Stimulated activated CD8-positive, alpha-beta memory T cell treated with anti-CD3 and anti-CD28 coated beads, Interleukin-15, amount 100 ng/mL, for 4 hours (primary cell): Measurements from ENCODE around the gene NNT.
"Not testable (repeated sequence)": the region's sequence is repeated elsewhere in the genome, so short reads cannot be mapped to it uniquely, and the experiment has no call there.

Experiments
- DNase-seq, 2 donors: peaks; one replicate each; pipeline ENCODE4 v3.0.0-alpha.2; 2020; ENCODE audit warnings: low read depth in 2 of 2

Gene NNT

DNA sequence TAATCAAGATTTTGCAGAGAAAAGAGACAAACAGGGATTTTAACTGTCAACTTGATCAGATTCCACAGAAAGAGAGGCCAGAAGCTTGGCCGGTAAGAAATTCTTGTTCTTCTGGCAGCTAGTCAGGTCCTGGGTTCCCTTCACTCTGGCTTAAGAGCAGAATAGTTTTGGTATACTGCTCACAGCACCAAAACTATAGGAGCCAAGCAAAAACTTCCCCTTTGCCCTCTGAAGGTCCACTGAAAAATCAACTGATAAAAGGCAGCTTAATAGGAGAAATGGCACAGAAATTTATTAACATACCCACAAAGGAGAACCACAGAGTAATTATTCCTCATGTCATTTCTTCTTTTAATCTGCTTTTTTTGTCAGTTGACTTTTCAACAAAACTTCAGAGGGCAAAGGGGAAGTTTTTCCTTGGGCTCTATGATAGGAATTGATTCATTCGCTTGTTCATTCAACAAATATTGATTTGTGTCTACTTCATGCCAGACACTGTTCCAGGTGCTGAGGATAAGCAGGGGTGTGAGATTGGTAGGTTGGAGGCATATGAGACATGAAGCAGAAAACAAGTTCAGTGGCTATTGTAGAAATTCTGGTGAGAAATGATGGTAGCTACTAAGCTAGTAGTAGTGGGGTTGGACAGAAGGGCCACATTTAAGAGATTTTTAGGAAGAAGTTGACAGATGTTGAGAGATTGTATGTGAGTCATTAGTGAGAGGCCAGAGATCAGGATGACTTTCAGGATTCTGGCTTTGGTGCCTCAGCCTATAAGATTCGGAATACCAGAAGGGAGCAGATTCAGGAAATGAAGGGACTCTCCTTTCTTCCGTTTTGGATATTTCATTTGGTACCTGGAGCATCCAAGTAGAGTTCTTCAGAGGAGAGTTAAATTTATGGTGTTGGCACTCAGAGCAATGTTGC, 20.6 kb upstream of the NNT start:
- DNase-seq = no peak

DNA sequence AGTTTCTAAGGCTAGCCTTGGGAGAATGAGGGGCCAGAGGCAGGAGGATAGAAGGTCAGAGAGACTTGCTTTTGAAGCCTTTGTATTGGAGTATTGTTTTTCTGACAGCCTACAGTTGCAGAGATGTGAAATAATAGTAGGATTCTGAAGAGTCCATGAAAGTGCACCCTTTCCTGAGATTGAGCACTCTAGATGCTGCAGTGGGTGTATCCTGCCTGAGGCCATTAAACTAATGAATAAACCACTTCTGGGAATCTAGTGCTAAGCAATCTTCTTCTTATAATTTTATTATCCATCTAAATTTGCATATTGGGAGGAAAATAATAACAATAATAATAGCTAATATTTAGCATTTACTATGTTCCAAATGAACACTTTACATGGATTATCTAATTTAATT, 19.3 kb upstream of the NNT start:
- DNase-seq = no peak

DNA sequence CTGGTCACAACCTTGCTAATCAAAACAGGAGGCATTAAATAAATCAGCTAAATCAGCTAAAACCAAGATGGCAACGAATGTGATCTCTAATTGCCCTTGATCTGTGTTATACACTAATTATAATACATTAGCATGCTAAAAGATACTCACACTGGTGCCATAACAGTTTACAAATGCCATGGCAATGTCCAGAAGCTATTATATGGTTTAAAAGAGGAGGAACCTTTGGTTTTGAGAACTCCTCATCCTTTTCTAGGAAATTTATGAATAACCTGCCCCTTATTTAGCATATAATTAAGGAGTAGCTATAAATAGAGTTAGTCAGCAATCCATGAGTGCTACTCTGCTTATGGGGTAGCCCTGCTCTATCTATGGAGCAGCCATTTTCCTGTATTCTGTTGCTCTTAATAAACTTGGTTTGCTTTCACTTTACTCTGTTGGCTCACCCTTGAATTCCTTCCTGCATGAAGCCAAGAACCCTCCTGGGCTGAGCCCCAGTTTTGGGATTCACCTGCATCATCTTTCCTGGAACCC, 18.7 kb upstream of the NNT start:
- DNase-seq = no peak

DNA sequence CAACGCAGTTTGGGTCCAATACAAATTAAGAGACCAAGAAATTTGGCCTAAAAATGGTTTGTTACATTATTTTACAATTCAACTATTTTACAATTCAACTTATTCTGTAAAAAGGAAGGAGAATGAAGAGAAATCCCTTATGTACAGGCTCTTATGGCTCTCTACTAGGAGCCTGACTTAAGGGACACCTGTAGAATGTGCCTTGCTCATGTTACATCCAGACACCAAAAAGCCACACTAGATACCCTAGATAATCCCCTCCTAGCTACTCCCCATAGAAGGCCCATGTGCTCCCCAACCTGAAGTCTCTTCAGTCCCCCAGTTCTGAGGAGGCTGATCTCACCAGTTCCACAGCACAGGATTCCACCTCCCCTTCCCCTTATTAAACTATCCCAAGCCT, 14.1 kb upstream of the NNT start:
- DNase-seq = no peak

DNA sequence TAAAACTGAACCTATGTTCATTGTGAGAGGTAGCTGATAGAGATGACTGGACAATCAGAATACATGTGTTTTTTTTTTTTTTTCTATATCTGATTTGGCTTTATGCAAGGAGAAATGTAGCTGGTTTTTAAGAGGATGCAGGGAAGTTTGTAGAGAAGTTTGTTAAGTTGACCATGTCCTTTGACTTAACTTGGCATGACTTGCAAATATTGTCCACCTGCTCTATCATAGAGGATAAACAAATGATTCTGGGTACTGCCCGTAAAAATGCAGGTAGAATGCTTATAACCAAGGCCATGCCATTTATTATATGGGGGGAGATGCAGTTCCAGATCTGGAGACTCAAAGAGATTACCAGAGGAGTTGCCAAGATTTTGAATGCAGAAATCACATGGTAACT, 13.7 kb upstream of the NNT start:
- no peak for DNase-seq

DNA sequence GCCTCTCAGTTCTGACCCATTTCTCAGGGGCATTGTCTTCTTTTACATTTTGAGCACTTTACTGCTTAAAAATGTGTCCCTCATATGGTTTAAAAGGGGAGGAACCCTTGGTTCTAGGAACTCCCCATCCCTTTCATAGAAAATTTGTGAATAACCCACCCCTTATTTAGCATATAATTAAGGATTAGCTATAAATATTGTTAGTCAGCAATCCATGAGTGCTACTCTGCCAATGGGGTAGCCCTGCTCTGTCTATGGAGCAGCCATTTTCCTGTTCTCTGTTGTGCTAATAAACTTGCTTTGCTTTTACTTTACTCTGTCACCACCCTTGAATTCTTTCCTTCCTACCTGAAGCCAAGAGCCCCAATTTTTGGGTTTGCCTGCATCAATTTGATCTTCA, 12.3 kb upstream of the NNT start:
- no peak for DNase-seq

DNA sequence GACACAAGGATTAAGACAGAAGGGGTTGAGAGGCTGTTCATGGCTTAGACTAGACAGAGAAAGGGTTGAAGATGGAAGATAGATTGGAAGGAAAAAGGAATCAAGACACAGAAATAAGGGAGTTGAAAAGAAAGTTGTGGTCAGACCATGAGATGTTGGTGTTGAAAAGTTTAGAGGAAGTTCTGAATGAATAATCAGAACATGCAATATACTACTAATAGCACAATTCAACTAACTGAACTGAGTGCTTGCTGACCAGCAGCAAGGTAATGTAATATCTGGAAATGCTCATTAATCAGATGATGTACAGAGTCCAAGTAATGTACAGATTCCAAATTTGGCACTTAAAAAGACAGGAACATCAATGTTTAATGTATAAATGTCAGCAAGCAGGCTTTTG, 10.6 kb upstream of the NNT start:
- no peak for DNase-seq

DNA sequence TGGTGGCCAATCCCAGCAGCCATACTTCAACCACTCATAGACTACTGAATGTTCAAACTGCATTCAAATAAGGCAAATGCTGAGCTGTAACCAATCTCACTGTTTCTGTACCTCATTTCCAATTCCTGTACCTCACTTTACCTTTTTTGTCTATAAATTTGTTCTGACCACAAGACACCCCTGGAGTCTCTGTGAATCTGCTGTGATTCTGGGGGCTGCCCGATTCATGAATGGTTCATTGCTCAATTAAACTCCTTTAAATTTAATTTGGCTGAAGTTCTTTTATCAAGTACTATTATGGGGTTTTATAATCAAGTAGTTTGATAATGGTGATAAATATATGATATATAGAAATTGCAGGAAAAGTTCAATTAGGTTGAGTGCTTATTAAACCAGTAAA, 4.1 kb upstream of the NNT start:
- DNase-seq = not testable (repeated sequence)

DNA sequence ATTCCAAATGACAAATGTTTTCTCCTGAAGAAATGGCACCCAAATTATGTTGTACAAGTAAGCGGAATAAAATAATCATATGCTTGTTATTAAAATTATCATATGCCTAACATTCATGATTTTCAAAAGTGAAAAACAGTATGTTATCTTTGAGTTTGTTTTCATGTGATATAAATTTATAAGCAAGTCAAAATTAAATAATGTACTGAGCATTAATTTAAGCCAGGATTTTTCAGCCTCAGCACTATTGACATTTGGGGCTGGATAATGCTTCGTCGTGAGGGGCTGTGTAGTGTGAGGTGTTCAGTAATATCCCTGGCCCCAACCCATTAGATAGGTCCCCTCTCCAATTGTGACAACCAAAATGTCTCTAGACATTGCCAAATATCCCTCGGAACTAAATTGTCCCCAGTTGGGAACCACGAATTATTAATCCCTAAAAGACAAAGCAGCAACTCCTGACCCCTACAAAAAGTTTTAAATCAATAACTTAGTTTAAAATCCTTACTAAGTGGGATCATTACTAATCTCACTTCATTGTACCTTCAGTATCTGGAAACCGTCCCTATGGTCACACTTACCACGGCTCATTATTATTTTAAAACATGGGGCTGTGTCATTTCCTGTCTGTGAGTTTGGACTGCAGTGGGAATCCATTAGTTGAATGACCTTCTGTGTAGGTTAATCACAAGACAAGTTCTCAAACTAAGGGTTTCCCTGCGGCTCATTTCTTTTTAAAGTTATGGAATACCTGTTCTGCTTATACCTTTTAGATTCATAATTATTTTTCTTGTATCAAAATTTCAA, 1.3 kb upstream of the NNT start:
- DNase-seq = no peak

DNA sequence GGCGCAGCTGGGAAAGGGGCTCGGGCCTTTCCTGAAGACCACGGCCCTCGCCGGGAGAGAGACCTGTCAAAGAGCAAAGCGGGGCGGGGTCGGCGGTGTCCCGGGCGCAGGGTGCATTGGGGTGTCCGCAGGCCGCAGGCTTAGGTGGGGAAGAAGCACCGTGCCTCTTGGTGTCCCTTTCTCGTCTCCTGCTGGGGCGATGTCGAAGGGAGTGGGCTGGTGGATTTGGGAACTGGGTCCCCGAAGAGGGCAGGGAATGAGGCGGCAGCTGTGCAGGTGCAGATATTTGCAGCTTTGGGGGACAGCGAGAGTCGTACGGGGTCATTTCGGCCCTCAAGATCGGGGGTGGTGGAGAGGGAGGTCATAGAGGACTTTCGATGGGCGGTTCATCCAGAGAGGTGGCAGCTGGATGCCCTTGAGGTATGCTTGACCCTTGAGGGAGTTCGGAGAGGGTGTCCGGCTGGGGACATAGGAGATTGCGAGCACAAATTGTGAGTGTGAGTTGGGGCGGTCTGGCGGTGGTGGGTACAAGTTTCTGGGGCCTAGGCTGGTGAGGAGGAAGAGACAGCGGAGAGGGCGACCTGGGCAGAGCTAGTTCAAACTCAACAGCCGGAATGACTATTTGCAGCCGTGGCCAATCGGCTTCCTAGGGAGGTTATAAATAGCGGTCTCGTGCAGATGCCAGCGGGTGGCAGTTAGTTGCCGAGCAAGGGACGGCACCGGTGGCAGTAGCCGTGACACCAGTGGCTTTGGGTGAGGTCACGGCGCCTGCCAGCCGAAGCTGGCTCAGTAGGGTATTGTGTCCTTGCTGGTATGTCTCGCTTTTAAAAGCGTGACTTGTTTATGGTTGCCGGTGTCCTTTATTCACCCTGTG, 601 bp downstream of the NNT start:
- DNase-seq = peak; percentile 30 to 34

DNA sequence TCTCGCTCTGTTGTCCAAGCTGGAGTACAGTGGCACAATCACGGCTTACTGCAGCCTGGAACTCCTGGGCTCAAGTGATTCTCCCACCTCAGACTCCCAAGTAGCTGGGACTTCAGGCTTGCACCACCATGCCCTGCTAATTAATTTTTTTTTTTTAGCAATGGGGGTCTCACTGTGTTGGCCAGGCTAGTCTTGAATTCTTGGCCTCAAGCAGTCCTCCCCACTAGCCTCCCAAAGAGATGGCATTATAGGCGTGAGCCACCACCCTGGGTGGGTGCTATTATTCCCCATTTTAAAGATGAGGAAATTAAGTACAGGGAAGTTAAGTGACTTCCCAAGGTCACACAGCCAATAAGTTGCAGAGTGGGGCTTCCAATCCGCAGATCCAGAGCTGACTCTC, 1.7 kb downstream of the NNT start:
- no peak for DNase-seq

DNA sequence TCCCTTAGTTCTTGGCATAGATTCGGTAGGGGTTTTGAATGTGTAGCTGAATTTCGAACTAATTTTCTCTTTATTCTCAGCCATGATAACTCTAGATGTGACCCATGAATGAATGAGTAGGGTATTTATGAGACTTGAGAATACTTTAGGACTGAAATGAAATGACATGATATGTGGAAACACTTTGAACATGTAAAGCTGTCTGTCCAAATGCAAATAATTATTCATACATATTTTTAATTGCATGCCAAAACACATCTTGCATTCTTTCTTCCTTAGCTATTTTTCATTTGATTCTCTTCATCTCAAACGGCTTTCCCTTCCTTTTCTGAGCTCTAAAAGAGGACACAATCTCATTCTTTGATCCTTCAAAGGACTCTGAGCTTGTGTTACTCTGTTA, 3.4 kb downstream of the NNT start:
- no peak for DNase-seq

DNA sequence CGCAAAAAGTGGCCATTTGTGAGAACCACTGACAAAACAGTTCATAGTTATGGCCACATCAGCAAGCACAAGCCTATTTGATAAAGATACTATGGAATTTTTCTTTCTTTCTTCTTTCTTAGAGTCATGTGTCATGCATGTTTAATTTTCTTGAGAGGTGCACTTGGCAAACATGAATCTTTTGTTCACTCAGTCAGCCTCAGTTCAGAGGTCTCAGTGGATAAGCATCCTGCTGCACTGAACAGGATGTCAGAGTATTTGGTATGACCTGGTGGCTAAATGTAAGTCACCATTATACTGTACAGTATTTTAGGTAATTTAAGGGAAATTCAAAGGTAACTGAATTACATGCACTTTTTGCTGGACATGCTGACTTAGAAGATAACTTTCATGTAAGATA, 5.4 kb downstream of the NNT start:
- no peak for DNase-seq

DNA sequence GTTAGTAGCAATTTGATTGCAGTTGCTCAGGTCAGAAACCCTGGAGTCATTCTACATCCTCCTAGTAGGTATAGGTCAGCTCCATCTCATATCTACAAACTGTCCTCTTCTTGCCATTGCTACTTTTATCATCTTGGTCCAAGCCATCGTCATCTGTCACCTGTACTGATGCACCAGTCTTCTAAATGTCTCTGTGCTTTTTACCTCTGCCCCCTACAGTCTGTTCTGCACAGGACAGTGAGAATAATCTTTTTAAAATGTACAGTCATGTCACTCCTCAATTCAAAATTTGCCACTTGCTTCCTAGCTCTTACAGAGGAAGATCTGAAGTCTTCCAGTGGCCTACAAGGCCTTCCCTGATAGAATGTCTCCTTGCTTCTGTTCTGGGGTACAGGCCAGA, 6.8 kb downstream of the NNT start:
- DNase-seq = no peak

DNA sequence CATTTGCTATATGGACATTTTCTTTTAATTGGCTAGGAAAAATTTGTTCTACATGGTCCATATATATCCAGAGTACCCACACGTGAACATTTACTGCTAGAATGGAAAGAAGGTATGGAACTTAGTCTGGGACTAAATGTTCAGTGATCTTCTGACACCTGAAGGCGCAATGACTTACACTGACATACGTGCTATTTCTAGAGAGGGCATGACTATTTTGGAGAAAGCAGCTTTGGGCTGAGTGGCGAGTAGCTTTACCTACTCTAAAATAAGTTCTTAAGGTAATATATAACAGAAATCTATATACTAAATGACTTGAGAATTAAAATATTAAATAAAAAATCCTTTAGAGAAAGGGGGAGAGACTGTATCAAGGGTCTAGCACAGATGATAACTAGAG, 10.4 kb downstream of the NNT start:
- no peak for DNase-seq

DNA sequence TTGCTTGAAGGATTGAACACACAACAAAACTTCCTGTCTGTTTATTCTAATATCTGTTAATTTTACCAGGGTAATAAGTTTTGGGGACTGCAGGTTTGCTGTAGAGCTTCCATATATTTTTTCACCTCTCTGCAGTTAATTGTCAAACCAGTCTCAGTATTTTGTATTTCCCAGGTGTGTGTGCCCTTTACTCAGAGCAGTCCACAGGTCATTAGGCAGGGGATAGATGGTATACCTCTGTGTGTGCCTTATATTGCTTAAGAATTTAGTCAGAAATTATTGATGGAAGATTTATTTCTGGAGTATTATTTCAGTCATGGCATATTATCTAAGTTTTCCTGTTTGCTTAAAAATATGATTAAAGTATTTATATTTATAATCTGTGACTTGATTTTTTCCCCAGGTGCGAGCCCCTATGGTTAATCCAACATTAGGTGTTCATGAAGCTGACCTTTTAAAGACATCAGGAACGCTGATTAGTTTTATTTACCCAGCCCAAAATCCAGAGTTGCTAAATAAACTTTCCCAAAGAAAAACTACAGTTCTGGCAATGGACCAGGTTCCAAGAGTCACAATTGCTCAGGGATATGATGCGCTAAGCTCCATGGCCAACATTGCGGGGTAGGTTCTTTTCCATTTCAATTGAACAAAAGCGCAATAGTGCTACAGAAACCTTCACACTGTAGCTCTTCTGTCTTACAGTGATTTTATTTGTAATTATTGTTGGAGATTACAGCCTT, 12.6 kb downstream of the NNT start:
- no peak for DNase-seq

DNA sequence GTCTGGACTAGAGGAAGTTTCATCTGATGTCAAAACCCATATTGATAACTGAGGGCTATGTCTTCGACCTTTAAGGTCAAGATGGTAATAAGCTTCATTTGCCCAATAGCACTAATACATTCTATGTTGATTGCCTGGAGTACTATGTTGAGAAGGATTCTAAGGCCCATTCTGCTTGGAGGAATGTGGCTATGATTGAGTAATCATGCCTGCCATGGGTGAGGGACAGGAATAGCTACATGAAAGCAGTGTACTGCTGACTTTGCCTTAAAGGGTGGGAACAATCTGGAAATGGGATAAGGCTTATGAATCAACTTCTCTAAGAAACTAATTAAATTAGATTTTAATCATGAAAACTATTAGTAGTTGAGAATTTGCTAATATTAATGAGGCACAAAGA, 13.6 kb downstream of the NNT start:
- no peak for DNase-seq

DNA sequence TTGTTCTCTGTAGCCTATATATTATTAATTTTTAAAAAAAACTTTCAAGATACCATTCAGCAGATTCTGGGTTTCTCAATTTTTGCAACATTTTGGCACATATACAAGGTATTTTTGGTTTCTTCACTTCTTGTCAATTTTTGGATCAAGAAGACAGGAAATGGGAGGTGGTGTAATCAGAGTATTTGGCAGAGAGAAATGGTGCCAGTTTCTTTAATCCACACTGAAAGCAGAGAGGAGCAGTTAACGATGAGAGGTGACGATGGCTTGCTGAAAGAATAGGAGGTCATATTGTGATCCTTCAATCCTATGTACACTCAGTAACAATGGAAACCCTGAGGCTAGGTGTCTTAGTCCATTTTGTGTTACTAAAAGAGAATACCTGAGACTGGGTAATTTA, 16.4 kb downstream of the NNT start:
- no peak for DNase-seq

DNA sequence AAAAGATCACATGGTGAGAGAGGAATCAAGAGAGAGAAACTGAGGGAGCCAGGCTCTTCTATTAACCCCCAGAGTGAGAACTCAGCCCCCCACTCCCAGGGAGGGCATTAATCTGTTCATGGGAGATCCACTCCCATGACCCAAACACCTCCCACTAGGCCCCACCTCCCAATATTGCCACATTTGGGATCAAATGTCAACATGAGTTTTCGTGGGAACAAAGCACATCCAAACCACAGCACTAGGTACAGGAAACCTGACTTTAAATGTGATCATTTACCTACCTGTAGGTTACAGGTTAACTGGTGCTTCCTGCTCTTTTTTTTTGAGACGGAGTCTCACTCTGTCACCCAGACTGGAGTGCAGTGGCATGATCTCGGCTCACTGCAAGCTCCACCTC, 16.9 kb downstream of the NNT start:
- DNase-seq = no peak

DNA sequence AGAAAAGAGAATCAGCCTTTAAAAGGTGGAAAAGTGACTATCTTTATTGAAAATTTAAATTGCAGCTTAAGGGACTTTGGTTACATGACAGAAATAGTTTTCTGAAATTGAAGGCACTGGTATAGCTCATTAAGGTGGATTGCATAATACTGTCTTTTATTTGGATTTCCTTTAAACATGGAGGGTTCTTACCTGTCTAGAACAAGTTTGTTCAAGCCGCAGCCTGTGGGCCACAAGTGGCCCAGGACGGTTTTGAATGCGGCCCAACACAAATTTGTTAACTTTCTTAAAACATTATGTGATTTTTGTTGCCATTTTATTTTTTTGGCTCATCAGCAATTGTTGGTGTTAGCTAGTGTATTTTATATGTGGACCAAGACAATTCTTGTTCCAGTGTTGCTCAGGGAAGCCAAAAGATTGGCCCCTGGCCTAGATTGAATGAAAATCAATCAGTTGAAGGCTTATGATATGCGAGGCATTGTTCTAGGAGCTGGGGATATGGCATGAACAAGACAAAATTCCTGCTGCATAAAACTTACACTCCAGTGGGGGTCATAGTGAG, 18.0 kb downstream of the NNT start:
- no peak for DNase-seq

DNA sequence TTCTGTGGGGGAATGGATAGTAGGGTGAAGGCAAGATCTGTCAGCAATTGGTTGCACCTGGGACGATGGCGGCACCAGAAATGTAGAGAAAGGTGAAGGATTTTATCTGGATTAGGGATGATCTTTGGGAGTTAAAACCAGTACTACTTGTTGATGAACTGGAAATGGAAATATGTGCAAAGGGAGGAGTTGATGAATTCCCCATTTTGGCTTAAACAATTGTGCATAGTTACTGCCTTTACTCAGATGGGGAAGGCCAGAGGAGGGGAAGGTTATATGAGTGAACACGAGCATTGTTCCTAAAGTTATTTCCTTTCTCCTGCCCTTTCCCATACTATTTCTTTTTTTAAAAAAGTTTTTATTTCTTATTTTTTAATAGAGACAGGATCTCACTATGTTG, 19.1 kb downstream of the NNT start:
- no peak for DNase-seq
